ENCODE results near the gene MAS1L. TPM values are rescaled to one million over a fixed set of nuclear protein-coding genes. Genes with fewer than 3 reads are reported as not detected.

MAS1L gene
- total RNA-seq, result not detected
- not detected for polyA plus RNA-seq
- long read RNA-seq, donor 1, result 0 reads
- long read RNA-seq, donor 2, result 0 reads
- long read RNA-seq, donor 3, result 0 reads

GRCh38 chr6:29487660-29488059 lies at the start of gene MAS1L:
Gene MAS1L, minus strand, starts transcription at chr6:29487956. Its CDS starts 54 bp downstream, at chr6:29487902.
- no peak within 1 kb of the TSS for H3K27ac ChIP-seq
- H3K9me3 ChIP-seq, result no peaks in the 10 kb centered on the region
- no peak for ATAC-seq
- H3K4me1 ChIP-seq, result no peaks in the 10 kb centered on the region
- peaks cover 0 to 26% (median 4%) of the 10 kb centered on the region in 7 donors for H3K27me3 ChIP-seq
- H3K36me3 ChIP-seq, result no peaks in the 10 kb centered on the region
- intact Hi-C loops (cut with DNase I), result no loop called here
- H3K4me3 ChIP-seq, result no peak within 1 kb of the TSS
- 89 to 96% methylated on average over 2 of the region's 2 CpGs for WGBS, 2 donors
- no peak for TF ChIP-seq CTCF (IDR thresholded peaks at IDR 0.05)
- no peak for DNase-seq

GRCh38 chr6:29532320-29532951 lies 44.7 kb upstream of the MAS1L start:
- H3K4me3 ChIP-seq, result no peak overlapping the region
- no peaks in the 10 kb centered on the region for H3K4me1 ChIP-seq
- H3K27ac ChIP-seq, result no peak overlapping the region
- no peaks in the 10 kb centered on the region for H3K9me3 ChIP-seq
- WGBS, 2 donors, result 39 to 66% methylated on average over 2 of the region's 2 CpGs
- ATAC-seq (no peak), DNase-seq (no peak)
- intact Hi-C loops (cut with DNase I), result no loop called here
- TF ChIP-seq CTCF (IDR thresholded peaks at IDR 0.05), result no peak
- H3K27me3 ChIP-seq, result peaks cover 0 to 8% (median 0%) of the 10 kb centered on the region in 7 donors
- H3K36me3 ChIP-seq, result no peaks in the 10 kb centered on the region

GRCh38 chr6:29531668-29532067 lies 43.9 kb upstream of the MAS1L start:
- Histone ChIP-seq H3K36me3 (no peaks in the 10 kb centered on the region), H3K4me1 (no peaks in the 10 kb centered on the region), H3K9me3 (no peaks in the 10 kb centered on the region), H3K27me3 (peaks cover 0 to 5% (median 0%) of the 10 kb centered on the region in 7 donors), H3K4me3 (no peak overlapping the region), H3K27ac (no peak overlapping the region)
- TF ChIP-seq CTCF (IDR thresholded peaks at IDR 0.05), result no peak
- 53 to 65% methylated on average over 3 of the region's 3 CpGs for WGBS, 2 donors
- ATAC-seq, result no peak
- DNase-seq, result no peak
- intact Hi-C loops (cut with DNase I), result no loop called here

- 80 to 81% methylated on average over 2 of the region's 2 CpGs for WGBS, 2 donors
- H3K9me3 ChIP-seq, result no peaks in the 10 kb centered on the region
- no peak for DNase-seq
- H3K4me3 ChIP-seq, result no peak overlapping the region
- H3K27me3 ChIP-seq, result peaks cover 0 to 4% (median 0%) of the 10 kb centered on the region in 7 donors
- H3K27ac ChIP-seq, result no peak overlapping the region
- ATAC-seq, result no peak
- no peak for TF ChIP-seq CTCF (IDR thresholded peaks at IDR 0.05)
- no peaks in the 10 kb centered on the region for H3K36me3 ChIP-seq
- intact Hi-C loops (cut with DNase I), result no loop called here
- no peaks in the 10 kb centered on the region for H3K4me1 ChIP-seq
Observed at GRCh38 chr6:29530671-29531310, 43.0 kb upstream of the MAS1L start.

Measured in heart right ventricle (tissue), 16 donors.